CD4-positive, CD25-positive, alpha-beta regulatory T cell (primary cell): ENCODE measurements around the gene GABRE. TPM values are rescaled to one million over a fixed set of nuclear protein-coding genes. Genes with fewer than 3 reads are reported as not detected.
A peak's percentile ranks its signal among the peaks of the same experiment; 100 is the strongest.

ENCODE experiments used
- ATAC-seq, 2 donors: fragments of 150-1000 bp; cut with Tn5 transposase; one replicate each; pipeline ENCODE4 v1.10.0; 2021; ENCODE audit warnings: low read depth in 2 of 2, moderate number of reproducible peaks in 2 of 2, moderate library complexity in 1 of 2
- DNase-seq, 3 donors: peaks; one replicate each; pipeline versions ENCODE4 v3.0.0 to v3.0.0-alpha.2; 2012 to 2022; ENCODE audit warnings: mixed read lengths in 1 of 3
- H3K27ac ChIP-seq: one replicate; pipeline ENCODE4 v1.7.0; 2013; ENCODE audit warnings: mild to moderate bottlenecking, low read length; ENCODE audit not compliant: insufficient read depth, poor library complexity, severe bottlenecking
- H3K27me3 ChIP-seq: one replicate; pipeline ENCODE4 v1.7.0; 2013; ENCODE audit warnings: low read length; ENCODE audit not compliant: control insufficient read depth, insufficient read depth
- H3K36me3 ChIP-seq: one replicate; pipeline ENCODE4 v1.7.0; 2013; ENCODE audit warnings: mild to moderate bottlenecking, low read length, moderate library complexity; ENCODE audit not compliant: control insufficient read depth, insufficient read depth
- H3K4me1 ChIP-seq: 2 replicates; pipeline ENCODE4 v1.7.0; 2013; ENCODE audit warnings: mild to moderate bottlenecking, low read length; ENCODE audit not compliant: insufficient read depth, control insufficient read depth, poor library complexity, severe bottlenecking
- H3K4me3 ChIP-seq: one replicate; pipeline ENCODE4 v1.7.0; 2013; ENCODE audit warnings: low read depth, mild to moderate bottlenecking, low read length, moderate library complexity
- H3K9me3 ChIP-seq, 2 experiments: 1 replicate in 1 of 2; 2 replicates in 1 of 2; pipeline ENCODE4 v1.7.0; 2013; ENCODE audit warnings: low read length in 2 of 2, mild to moderate bottlenecking in 1 of 2, moderate library complexity in 1 of 2; ENCODE audit not compliant: control insufficient read depth in 2 of 2
- H3K27ac Mint-ChIP-seq, 3 donors: one replicate each; pipeline ENCODE4 v1.8.0; 2020 to 2022; ENCODE audit warnings: mild to moderate bottlenecking in 3 of 3, mixed read lengths in 3 of 3, moderate library complexity in 2 of 3
- H3K27me3 Mint-ChIP-seq: one replicate; pipeline ENCODE4 v1.8.0; 2022; ENCODE audit warnings: mild to moderate bottlenecking, mixed read lengths
- H3K36me3 Mint-ChIP-seq: one replicate; pipeline ENCODE4 v1.8.0; 2020; ENCODE audit warnings: mixed read lengths
- H3K4me1 Mint-ChIP-seq, 4 donors: one replicate each; pipeline ENCODE4 v1.8.0; 2020 to 2022; ENCODE audit warnings: mixed read lengths in 4 of 4, mild to moderate bottlenecking in 1 of 4
- H3K4me3 Mint-ChIP-seq, 4 donors: one replicate each; pipeline ENCODE4 v1.8.0; 2020 to 2022; ENCODE audit warnings: mild to moderate bottlenecking in 4 of 4, mixed read lengths in 4 of 4, moderate library complexity in 3 of 4
- H3K9me3 Mint-ChIP-seq, 7 donors: one replicate each; pipeline ENCODE4 v1.8.0; 2020 to 2022; ENCODE audit warnings: mixed read lengths in 7 of 7, mild to moderate bottlenecking in 3 of 7, moderate library complexity in 2 of 7
- polyA plus RNA-seq, 4 donors: library from polyadenylated mRNA; unstranded; fragments of 300-500 nt; fragmentation: Illumina TruSeq; gene quantifications; one replicate each; pipeline ENCODE4 v1.2.3, GENCODE V29; 2021
- total RNA-seq: library from RNA; stranded (reverse); gene quantifications from one replicate; pipeline ENCODE4 v1.2.3, GENCODE V29; 2022

The GABRE gene
- total and polyA plus RNA-seq, 5 donors from 2014 or later: not detected

- Histone ChIP-seq H3K36me3 (no peaks in the 10 kb centered on the region), H3K27me3 (no peaks in the 10 kb centered on the region), H3K4me1 (no peaks in the 10 kb centered on the region), H3K9me3 (no peaks in the 10 kb centered on the region), H3K27ac (no peak overlapping the region), H3K4me3 (no peak overlapping the region)
- no peak for ATAC-seq
- no peak for DNase-seq
- no peak overlapping the region for H3K4me3 Mint-ChIP-seq
- H3K4me1 Mint-ChIP-seq: no peaks in the 10 kb centered on the region
- no peaks in the 10 kb centered on the region for H3K36me3 Mint-ChIP-seq
- peak overlapping the region in 1 of 3 donors; percentile 85 for H3K27ac Mint-ChIP-seq
- peaks cover 10% of the 10 kb centered on the region for H3K27me3 Mint-ChIP-seq
- peaks cover 0 to 3% (median 0%) of the 10 kb centered on the region in 7 donors for H3K9me3 Mint-ChIP-seq
These were observed 3.4 kb upstream of the GABRE start for GRCh38 chrX:151977923-151978322.

DNA sequence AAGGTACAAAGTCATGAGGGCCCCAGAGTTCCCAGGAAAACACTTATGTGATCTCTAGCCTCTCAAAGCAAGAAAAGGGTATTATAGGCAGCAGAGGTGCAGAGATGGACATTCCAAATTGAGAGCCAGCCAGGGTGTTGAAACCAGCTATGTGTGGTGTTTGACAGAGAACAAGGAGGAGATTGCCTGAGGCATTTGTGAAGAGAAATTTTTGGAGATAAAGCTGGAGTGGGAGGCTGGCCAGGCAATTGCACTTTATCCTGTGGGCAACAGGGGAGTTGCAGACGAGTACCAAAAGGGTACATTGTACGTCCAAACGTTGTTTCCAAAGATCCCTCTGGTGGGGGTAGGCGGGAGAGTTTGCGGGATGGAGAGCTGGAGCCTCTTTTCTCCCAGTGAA, 2.5 kb upstream of the GABRE start:
- peaks cover 0 to 3% (median 0%) of the 10 kb centered on the region in 7 donors for H3K9me3 Mint-ChIP-seq
- no peaks in the 10 kb centered on the region for H3K9me3 ChIP-seq
- H3K4me3 ChIP-seq: no peak overlapping the region
- H3K4me1 ChIP-seq: no peaks in the 10 kb centered on the region
- H3K4me1 Mint-ChIP-seq: no peaks in the 10 kb centered on the region
- H3K36me3 ChIP-seq: no peaks in the 10 kb centered on the region
- no peaks in the 10 kb centered on the region for H3K36me3 Mint-ChIP-seq
- H3K27me3 ChIP-seq: no peaks in the 10 kb centered on the region
- ATAC-seq (no peak), DNase-seq (no peak)
- H3K27me3 Mint-ChIP-seq: peaks cover 10% of the 10 kb centered on the region
- no peak overlapping the region for H3K27ac Mint-ChIP-seq
- H3K27ac ChIP-seq: no peak overlapping the region
- no peak overlapping the region for H3K4me3 Mint-ChIP-seq

DNA sequence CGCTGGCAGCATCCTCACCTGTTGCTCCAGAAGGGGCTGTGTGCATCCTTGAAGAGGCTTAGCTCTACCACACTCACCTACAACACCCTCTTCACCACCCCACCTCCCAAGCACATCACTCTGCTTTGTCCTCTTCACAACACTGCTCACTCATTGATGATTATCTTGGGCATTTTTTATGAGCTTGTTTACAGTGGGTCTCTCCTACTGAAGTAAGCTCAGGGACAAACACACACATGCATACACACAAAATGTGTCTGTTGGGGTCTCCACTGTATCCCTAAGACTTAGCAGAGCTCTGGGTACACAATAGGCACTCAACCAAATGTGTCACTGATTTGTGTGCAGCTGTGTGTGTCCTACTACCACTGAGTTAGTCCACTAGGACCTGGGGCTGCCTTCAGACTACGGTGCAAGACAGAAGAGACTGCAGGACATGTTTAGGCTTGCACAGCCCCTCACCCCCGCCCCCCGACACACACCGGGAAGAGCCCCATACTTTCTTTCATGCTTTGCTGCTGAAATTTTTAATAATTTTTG, 1.3 kb upstream of the GABRE start:
- H3K27ac Mint-ChIP-seq: no peak overlapping the region
- peaks cover 0 to 3% (median 0%) of the 10 kb centered on the region in 7 donors for H3K9me3 Mint-ChIP-seq
- H3K4me1 ChIP-seq: no peaks in the 10 kb centered on the region

DNA sequence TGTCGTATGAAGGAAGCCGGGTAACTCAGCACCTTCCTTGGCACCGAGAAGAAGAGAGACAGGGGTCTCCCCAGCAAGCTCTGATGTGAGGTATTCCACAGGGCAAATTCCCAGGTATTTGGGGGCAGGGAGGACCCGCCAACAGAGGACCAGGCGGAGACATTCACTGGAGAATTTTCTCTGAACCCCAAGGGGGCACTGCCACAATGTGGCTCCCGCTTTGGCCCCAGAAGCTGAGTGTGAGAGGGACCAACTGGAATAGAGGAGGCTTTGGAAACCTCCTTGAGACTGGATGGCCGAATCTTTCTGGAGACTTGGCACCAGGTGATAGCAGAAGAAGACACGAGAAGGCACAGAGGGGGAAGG, 735 bp upstream of the GABRE start:
- Mint-ChIP-seq H3K36me3 (no peaks in the 10 kb centered on the region), H3K4me3 (no peak overlapping the region), H3K9me3 (peaks cover 0 to 3% (median 0%) of the 10 kb centered on the region in 7 donors), H3K27me3 (peaks cover 10% of the 10 kb centered on the region), H3K27ac (no peak overlapping the region), H3K4me1 (no peaks in the 10 kb centered on the region)
- DNase-seq (no peak), ATAC-seq (no peak)
- Histone ChIP-seq H3K4me3 (no peak overlapping the region), H3K4me1 (no peaks in the 10 kb centered on the region), H3K27ac (no peak overlapping the region), H3K36me3 (no peaks in the 10 kb centered on the region), H3K27me3 (no peaks in the 10 kb centered on the region), H3K9me3 (no peaks in the 10 kb centered on the region)

More for the DNA sequence above, 1.3 kb upstream of the GABRE start:
- no peaks in the 10 kb centered on the region for H3K36me3 ChIP-seq
- ATAC-seq (no peak), DNase-seq (no peak)
- H3K27me3 ChIP-seq: no peaks in the 10 kb centered on the region
- H3K4me3 ChIP-seq: no peak overlapping the region
- H3K9me3 ChIP-seq: no peaks in the 10 kb centered on the region
- peaks cover 10% of the 10 kb centered on the region for H3K27me3 Mint-ChIP-seq
- H3K4me1 Mint-ChIP-seq: no peaks in the 10 kb centered on the region
- H3K27ac ChIP-seq: no peak overlapping the region
- H3K36me3 Mint-ChIP-seq: no peaks in the 10 kb centered on the region
- no peak overlapping the region for H3K4me3 Mint-ChIP-seq

GRCh38 chrX:151973851-151974335, 583 bp downstream of the GABRE start:
- Mint-ChIP-seq H3K36me3 (no peaks in the 10 kb centered on the region), H3K9me3 (peaks cover 0 to 3% (median 0%) of the 10 kb centered on the region in 7 donors)
- H3K4me1 ChIP-seq: no peaks in the 10 kb centered on the region

DNA sequence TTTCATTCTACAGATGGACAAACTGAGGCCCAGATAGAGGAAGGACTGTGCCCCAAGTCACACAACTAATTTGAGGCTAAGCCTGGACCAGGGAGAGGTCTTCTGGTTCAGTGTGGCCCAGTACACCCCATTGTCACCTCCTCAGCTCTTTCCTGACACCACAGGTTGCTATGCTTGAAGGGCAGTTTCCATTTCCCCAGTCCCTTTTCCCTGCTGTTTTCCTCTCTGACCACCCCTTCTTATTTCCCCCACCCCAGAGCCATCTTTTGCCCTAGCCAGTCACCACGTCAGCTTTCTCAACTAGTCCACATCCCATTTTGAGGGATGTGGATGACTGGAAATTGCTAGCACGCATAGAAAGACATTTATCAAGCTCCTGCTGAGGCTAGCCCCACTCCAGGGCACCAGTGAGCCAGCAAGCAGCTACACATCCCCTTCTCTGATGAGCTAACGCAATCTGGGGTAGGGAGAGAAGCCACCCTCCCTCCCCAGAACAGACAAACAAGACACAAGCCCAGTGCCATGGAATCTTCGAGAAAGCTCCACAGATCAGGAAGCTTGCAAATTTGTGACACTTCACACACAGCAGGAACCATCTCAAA, 1.3 kb downstream of the GABRE start:
- H3K4me3 Mint-ChIP-seq: no peak overlapping the region
- H3K27me3 ChIP-seq: no peaks in the 10 kb centered on the region
- no peak for ATAC-seq

More at GRCh38 chrX:151973851-151974335, 583 bp downstream of the GABRE start:
- H3K27me3 Mint-ChIP-seq: peaks cover 13% of the 10 kb centered on the region
- H3K27ac Mint-ChIP-seq: no peak overlapping the region
- no peak overlapping the region for H3K4me3 ChIP-seq
- no peaks in the 10 kb centered on the region for H3K36me3 ChIP-seq
- DNase-seq: no peak
- no peak for ATAC-seq
- no peaks in the 10 kb centered on the region for H3K9me3 ChIP-seq
- H3K4me1 Mint-ChIP-seq: no peaks in the 10 kb centered on the region
- no peaks in the 10 kb centered on the region for H3K27me3 ChIP-seq
- H3K4me3 Mint-ChIP-seq: peak overlapping the region in 1 of 4 donors; percentile 50
- no peak overlapping the region for H3K27ac ChIP-seq

DNA sequence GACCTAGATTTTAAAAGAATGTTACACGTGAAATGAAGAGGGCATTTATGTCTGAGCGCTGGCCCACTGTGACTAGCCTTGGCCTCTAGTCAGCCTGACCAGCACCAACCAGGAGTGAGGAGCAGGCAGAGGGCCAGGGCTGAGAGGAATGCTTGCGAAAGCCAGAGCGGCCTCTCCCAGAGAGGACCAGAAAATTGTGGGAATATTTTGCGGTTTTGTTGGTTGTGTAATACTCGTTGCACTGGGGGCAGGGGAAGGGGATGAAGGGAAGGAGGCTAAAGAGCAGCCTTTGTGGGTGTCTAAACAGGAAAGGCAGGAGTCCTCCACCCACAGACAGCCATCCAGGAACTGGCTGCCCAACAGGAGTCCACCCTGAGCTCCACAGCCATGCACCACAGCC, 3.8 kb downstream of the GABRE start:
- no peak overlapping the region for H3K4me3 ChIP-seq
- no peaks in the 10 kb centered on the region for H3K4me1 ChIP-seq
- DNase-seq (no peak), ATAC-seq (no peak)
- peaks cover 0 to 3% (median 0%) of the 10 kb centered on the region in 7 donors for H3K9me3 Mint-ChIP-seq
- no peak overlapping the region for H3K27ac ChIP-seq
- no peaks in the 10 kb centered on the region for H3K36me3 ChIP-seq
- no peak overlapping the region for H3K27ac Mint-ChIP-seq
- no peaks in the 10 kb centered on the region for H3K36me3 Mint-ChIP-seq
- H3K4me3 Mint-ChIP-seq: no peak overlapping the region
- H3K27me3 Mint-ChIP-seq: peaks cover 13% of the 10 kb centered on the region
- no peaks in the 10 kb centered on the region for H3K9me3 ChIP-seq
- H3K27me3 ChIP-seq: no peaks in the 10 kb centered on the region
- no peaks in the 10 kb centered on the region for H3K4me1 Mint-ChIP-seq

More for the DNA sequence above, 1.3 kb downstream of the GABRE start:
- no peak overlapping the region for H3K27ac ChIP-seq
- no peaks in the 10 kb centered on the region for H3K4me1 ChIP-seq
- Mint-ChIP-seq H3K27ac (no peak overlapping the region), H3K27me3 (peaks cover 15% of the 10 kb centered on the region), H3K36me3 (no peaks in the 10 kb centered on the region), H3K9me3 (peaks cover 0 to 3% (median 0%) of the 10 kb centered on the region in 7 donors), H3K4me1 (no peaks in the 10 kb centered on the region)
- no peak for DNase-seq
- H3K4me3 ChIP-seq: no peak overlapping the region
- no peaks in the 10 kb centered on the region for H3K9me3 ChIP-seq
- H3K36me3 ChIP-seq: no peaks in the 10 kb centered on the region

DNA sequence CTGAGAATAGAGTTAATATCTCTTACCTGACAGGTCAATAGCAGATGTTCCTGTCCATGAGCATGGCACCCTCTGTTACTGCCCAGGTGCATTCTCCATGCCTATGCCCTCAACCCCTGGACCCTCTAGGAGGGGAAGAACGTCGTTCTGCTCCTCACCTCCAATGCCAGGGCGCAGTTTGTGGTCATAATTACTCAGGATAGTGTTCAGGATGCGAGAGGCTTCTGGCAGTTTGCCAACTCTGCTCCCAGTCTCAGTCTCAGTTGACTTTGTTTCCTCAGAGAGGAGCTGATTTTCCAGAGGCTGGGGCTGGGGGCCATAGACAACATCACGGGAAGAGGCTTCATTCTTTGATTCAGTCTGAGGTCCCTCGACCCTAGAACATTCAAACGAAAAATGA, 4.4 kb downstream of the GABRE start:
- Histone ChIP-seq H3K4me3 (no peak overlapping the region), H3K9me3 (no peaks in the 10 kb centered on the region), H3K27ac (no peak overlapping the region), H3K36me3 (no peaks in the 10 kb centered on the region), H3K4me1 (no peaks in the 10 kb centered on the region), H3K27me3 (no peaks in the 10 kb centered on the region)
- ATAC-seq (no peak), DNase-seq (no peak)
- H3K4me3 Mint-ChIP-seq: no peak overlapping the region
- no peaks in the 10 kb centered on the region for H3K36me3 Mint-ChIP-seq
- H3K27me3 Mint-ChIP-seq: peaks cover 10% of the 10 kb centered on the region
- no peaks in the 10 kb centered on the region for H3K4me1 Mint-ChIP-seq
- no peak overlapping the region for H3K27ac Mint-ChIP-seq
- peaks cover 0 to 2% (median 0%) of the 10 kb centered on the region in 7 donors for H3K9me3 Mint-ChIP-seq
